HepG2 (cell line): ENCODE data around the gene ZMYND10. TPM values are rescaled to one million over a fixed set of nuclear protein-coding genes. Genes with fewer than 3 reads are reported as not detected.

Experiments
- DBP ChIP-seq: sonication (generic); formaldehyde crosslinking; IDR thresholded peaks from 2 replicates; pipeline ENCODE4 v1.4.0; 2020; ENCODE audit warnings: missing genetic modification reagents; ENCODE audit errors: not compliant biosample characterization
- E2F5 ChIP-seq: sonication (generic); formaldehyde crosslinking; conservative IDR thresholded peaks from 2 replicates; pipeline ENCODE4 v1.4.0; 2020; ENCODE audit warnings: missing genetic modification reagents
- FIP1L1 ChIP-seq: fragments of 200-400 bp; formaldehyde crosslinking; IDR thresholded peaks from 2 replicates; pipeline ENCODE4 v1.6.1; 2018; ENCODE audit warnings: low read depth, mild to moderate bottlenecking, low read length, moderate library complexity, borderline replicate concordance; ENCODE audit not compliant: insufficient read depth
- GFI1 ChIP-seq: sonication (generic); formaldehyde crosslinking; IDR thresholded peaks from 2 replicates; pipeline ENCODE4 v1.5.0; 2020; ENCODE audit warnings: missing genetic modification reagents, mild to moderate bottlenecking, borderline replicate concordance
- KAT2B ChIP-seq: fragments of 150-350 bp; IDR thresholded peaks from 2 replicates; pipeline ENCODE4 v1.6.1; 2014; ENCODE audit warnings: low read depth, low read length, borderline replicate concordance
- NR2F6 ChIP-seq, 2 experiments: IDR thresholded peaks; 2 replicates each; pipeline ENCODE4 v1.6.1; 2016; ENCODE audit warnings: antibody characterized with exemption in 1 of 2, mild to moderate bottlenecking in 1 of 2
- ONECUT2 ChIP-seq: sonication (generic); formaldehyde crosslinking; IDR thresholded peaks from 2 replicates; pipeline ENCODE4 v1.4.0; 2020; ENCODE audit warnings: missing genetic modification reagents
- PAF1 ChIP-seq: IDR thresholded peaks from 2 replicates; pipeline ENCODE4 v1.6.1; 2016; ENCODE audit warnings: missing genetic modification reagents, missing compliant biosample characterization
- SP5 ChIP-seq: IDR thresholded peaks from 2 replicates; pipeline ENCODE4 v1.6.1; 2016; ENCODE audit warnings: low read depth, borderline replicate concordance
- TAF1 ChIP-seq: sonication (generic); formaldehyde crosslinking; IDR thresholded peaks from 2 replicates; pipeline ENCODE4 v1.4.0; 2020; ENCODE audit warnings: missing genetic modification reagents
- TP53 ChIP-seq: sonication (generic); formaldehyde crosslinking; conservative IDR thresholded peaks from 2 replicates; pipeline ENCODE4 v1.4.0; 2020; ENCODE audit warnings: missing genetic modification reagents
- USF2 ChIP-seq, 2 experiments: sonication (generic) in 1 of 2; formaldehyde crosslinking in 1 of 2; IDR thresholded peaks; 2 replicates each; pipeline versions ENCODE4 v1.5.1 to v1.6.1; 2011 to 2020; ENCODE audit warnings: borderline replicate concordance in 1 of 2, low read depth in 1 of 2, low read length in 1 of 2, mild to moderate bottlenecking in 1 of 2, missing genetic modification reagents in 1 of 2, moderate library complexity in 1 of 2
- ZBTB34 ChIP-seq: sonication (generic); formaldehyde crosslinking; IDR thresholded peaks from 2 replicates; pipeline ENCODE4 v1.8.0; 2022; ENCODE audit warnings: mild to moderate bottlenecking, missing genetic modification reagents
- ZMAT3 ChIP-seq: sonication (generic); formaldehyde crosslinking; conservative IDR thresholded peaks from 2 replicates; pipeline ENCODE4 v1.7.0; 2021; ENCODE audit warnings: missing genetic modification reagents
- ZMYM4 ChIP-seq: sonication (generic); formaldehyde crosslinking; IDR thresholded peaks from 2 replicates; pipeline ENCODE4 v1.8.1; 2023; ENCODE audit warnings: mild to moderate bottlenecking, missing genetic modification reagents
- ZNF253 ChIP-seq: sonication (generic); formaldehyde crosslinking; IDR thresholded peaks from 2 replicates; pipeline ENCODE4 v1.8.0; 2022; ENCODE audit warnings: mild to moderate bottlenecking, missing genetic modification reagents, borderline replicate concordance
- ZNF335 ChIP-seq: sonication (generic); formaldehyde crosslinking; IDR thresholded peaks from 2 replicates; pipeline ENCODE4 v1.4.0; 2020; ENCODE audit warnings: missing genetic modification reagents
- ZNF749 ChIP-seq: sonication (generic); formaldehyde crosslinking; IDR thresholded peaks from 2 replicates; pipeline ENCODE4 v1.8.0; 2022; ENCODE audit warnings: mild to moderate bottlenecking, missing genetic modification reagents, moderate library complexity, borderline replicate concordance
- polyA plus RNA-seq, 8 experiments: library from polyadenylated mRNA; depleted of rRNA in 3 of 8; stranded (reverse) in 7 of 8; unstranded in 1 of 8; fragments of >200 nt; fragmentation: Illumina TruSeq in 4 of 8; extraction: Trizol in 4 of 8; gene quantifications; 2 replicates each; pipeline versions ENCODE4 v1.2.1 to v1.2.3, GENCODE V29; 2011 to 2016; ENCODE audit warnings: low read depth in 4 of 8, missing spikeins in 1 of 8, mixed read lengths in 1 of 8; ENCODE audit not compliant: insufficient read depth in 1 of 8
- total RNA-seq, 5 experiments: library from RNA; depleted of rRNA; stranded (reverse); fragments of >200 nt; fragmentation: Illumina TruSeq; extraction: Trizol; gene quantifications; 2 replicates each; pipeline ENCODE4 v1.2.3, GENCODE V29; 2016; ENCODE audit warnings: low read depth in 1 of 5

Gene ZMYND10
- total and polyA plus RNA-seq, 2 of the 13 experiments (the other 11 are each of a cell fraction or from before 2014, with no cell fraction given), result 0.60 to 0.74 TPM

GRCh38 chr3:50292159-50293078, 53.1 kb downstream of the ZMYND10 start, which contains the start of gene IFRD2 (continued):
- TF ChIP-seq ZMYM4 (CRISPR knock-in tag) (peak; percentile 35; the same call in 1 of the 2 replicates), ZMAT3 (0 out of 2 replicates have a peak, but pooled peaks have one; percentile 29), GFI1 (CRISPR knock-in tag) (no peak), TP53 (CRISPR knock-in tag) (no peak), KAT2B (no peak), ZNF749 (CRISPR knock-in tag) (no peak), ZNF335 (no peak), PAF1 (CRISPR knock-in tag) (no peak), USF2 (IDR thresholded peaks at IDR 0.05; ENCODE audit: low read depth, low read length) (no peak), USF2 (CRISPR knock-in tag; IDR thresholded peaks at IDR 0.05; ENCODE audit: borderline replicate concordance) (no peak; the same call in 1 of the 2 replicates), E2F5 (CRISPR knock-in tag) (peak; percentile 62; the same call in 1 of the 2 replicates), NR2F6 (IDR thresholded peaks at IDR 0.05) (no peak), NR2F6 (CRISPR knock-in tag; IDR thresholded peaks at IDR 0.05) (peak; percentile 54), DBP (CRISPR knock-in tag) (no peak), TAF1 (CRISPR knock-in tag) (peak; percentile 92), SP5 (CRISPR knock-in tag) (peak; percentile 86; the same call in 1 of the 2 replicates), ZBTB34 (CRISPR knock-in tag) (no peak), FIP1L1 (no peak), ONECUT2 (CRISPR knock-in tag) (no peak), ZNF253 (CRISPR knock-in tag) (no peak)
